ENCODE data around the gene IGSF5.

The IGSF5 gene

GRCh38 chr21:39843916-39844315 is 98.9 kb downstream of the IGSF5 start:
- no CpG with 5 or more reads among the region's 5 CpGs for WGBS (ENCODE audit: insufficient coverage, insufficient read length)
- no peak for DNase-seq (ENCODE audit: low read depth, low spot score)
- H3K27ac ChIP-seq (ENCODE audit: low read length) = no peak overlapping the region

GRCh38 chr21:39845571-39846130 is 100.7 kb downstream of the IGSF5 start:
- H3K4me3 ChIP-seq (ENCODE audit: low read length) = no peak overlapping the region
- no peaks in the 10 kb centered on the region for H3K27me3 ChIP-seq (ENCODE audit: control insufficient read depth, insufficient read depth, low read length)
- no peaks in the 10 kb centered on the region for H3K9me3 ChIP-seq (ENCODE audit: control insufficient read depth, insufficient read depth, low read length)
- DNase-seq (ENCODE audit: low read depth, low spot score) = no peak
- H3K4me1 ChIP-seq (ENCODE audit: control insufficient read depth, insufficient read depth, low read length) = no peaks in the 10 kb centered on the region
- no peak overlapping the region for H3K27ac ChIP-seq (ENCODE audit: low read length)
- WGBS (ENCODE audit: insufficient coverage, insufficient read length) = no CpG with 5 or more reads among the region's 6 CpGs
- H3K36me3 ChIP-seq (ENCODE audit: control insufficient read depth, insufficient read depth, low read length) = no peaks in the 10 kb centered on the region

More at GRCh38 chr21:39843916-39844315, 98.9 kb downstream of the IGSF5 start:
- Histone ChIP-seq H3K36me3 (ENCODE audit: control insufficient read depth, insufficient read depth, low read length) (no peaks in the 10 kb centered on the region), H3K27me3 (ENCODE audit: control insufficient read depth, insufficient read depth, low read length) (no peaks in the 10 kb centered on the region), H3K4me3 (ENCODE audit: low read length) (no peak overlapping the region), H3K9me3 (ENCODE audit: control insufficient read depth, insufficient read depth, low read length) (no peaks in the 10 kb centered on the region), H3K4me1 (ENCODE audit: control insufficient read depth, insufficient read depth, low read length) (no peaks in the 10 kb centered on the region; the same call in 1 of the 2 replicates)

- no CpG with 5 or more reads among the region's 6 CpGs for WGBS (ENCODE audit: insufficient coverage, insufficient read length)
- no peaks in the 10 kb centered on the region for H3K27me3 ChIP-seq (ENCODE audit: control insufficient read depth, insufficient read depth, low read length)
- H3K27ac ChIP-seq (ENCODE audit: low read length) = no peak overlapping the region
- H3K4me1 ChIP-seq (ENCODE audit: control insufficient read depth, insufficient read depth, low read length) = no peaks in the 10 kb centered on the region
- no peaks in the 10 kb centered on the region for H3K9me3 ChIP-seq (ENCODE audit: control insufficient read depth, insufficient read depth, low read length)
- no peak overlapping the region for H3K4me3 ChIP-seq (ENCODE audit: low read length)
- no peak for DNase-seq (ENCODE audit: low read depth, low spot score)
- no peaks in the 10 kb centered on the region for H3K36me3 ChIP-seq (ENCODE audit: control insufficient read depth, insufficient read depth, low read length)
Measured at GRCh38 chr21:39847877-39848276, 102.9 kb downstream of the IGSF5 start.

- no peaks in the 10 kb centered on the region for H3K9me3 ChIP-seq (ENCODE audit: control insufficient read depth, insufficient read depth, low read length)
- DNase-seq (ENCODE audit: low read depth, low spot score) = no peak
- WGBS (ENCODE audit: insufficient coverage, insufficient read length) = no CpG with 5 or more reads among the region's 10 CpGs
- H3K27me3 ChIP-seq (ENCODE audit: control insufficient read depth, insufficient read depth, low read length) = no peaks in the 10 kb centered on the region
- no peaks in the 10 kb centered on the region for H3K4me1 ChIP-seq (ENCODE audit: control insufficient read depth, insufficient read depth, low read length)
- H3K4me3 ChIP-seq (ENCODE audit: low read length) = no peak overlapping the region
- H3K27ac ChIP-seq (ENCODE audit: low read length) = no peak overlapping the region
- no peaks in the 10 kb centered on the region for H3K36me3 ChIP-seq (ENCODE audit: control insufficient read depth, insufficient read depth, low read length)
Measured at GRCh38 chr21:39849014-39849655, 104.2 kb downstream of the IGSF5 start.

GRCh38 chr21:39850333-39850732 is 105.3 kb downstream of the IGSF5 start:
- Histone ChIP-seq H3K9me3 (ENCODE audit: control insufficient read depth, insufficient read depth, low read length) (no peaks in the 10 kb centered on the region), H3K4me1 (ENCODE audit: control insufficient read depth, insufficient read depth, low read length) (no peaks in the 10 kb centered on the region), H3K27me3 (ENCODE audit: control insufficient read depth, insufficient read depth, low read length) (no peaks in the 10 kb centered on the region), H3K36me3 (ENCODE audit: control insufficient read depth, insufficient read depth, low read length) (no peaks in the 10 kb centered on the region), H3K27ac (ENCODE audit: low read length) (no peak overlapping the region), H3K4me3 (ENCODE audit: low read length) (no peak overlapping the region)
- DNase-seq (ENCODE audit: low read depth, low spot score) = no peak
- no CpG with 5 or more reads among the region's 2 CpGs for WGBS (ENCODE audit: insufficient coverage, insufficient read length)

- H3K4me3 ChIP-seq (ENCODE audit: low read length) = no peak overlapping the region
- WGBS (ENCODE audit: insufficient coverage, insufficient read length) = no CpG with 5 or more reads among the region's 7 CpGs
- H3K27ac ChIP-seq (ENCODE audit: low read length) = no peak overlapping the region
- no peaks in the 10 kb centered on the region for H3K27me3 ChIP-seq (ENCODE audit: control insufficient read depth, insufficient read depth, low read length)
- DNase-seq (ENCODE audit: low read depth, low spot score) = no peak
- H3K9me3 ChIP-seq (ENCODE audit: control insufficient read depth, insufficient read depth, low read length) = no peaks in the 10 kb centered on the region
- H3K36me3 ChIP-seq (ENCODE audit: control insufficient read depth, insufficient read depth, low read length) = no peaks in the 10 kb centered on the region
- no peaks in the 10 kb centered on the region for H3K4me1 ChIP-seq (ENCODE audit: control insufficient read depth, insufficient read depth, low read length)
Measured at GRCh38 chr21:39851002-39851618, 106.1 kb downstream of the IGSF5 start.

Measured in iPS DF 6.9 (cell line).